ENCODE results near the gene UVRAG. TPM values are rescaled to one million over a fixed set of nuclear protein-coding genes. Genes with fewer than 3 reads are reported as not detected.

The UVRAG gene
- total and polyA plus RNA-seq, 2 of the 13 experiments (the other 11 are each of a cell fraction or from before 2014, with no cell fraction given), result 9.7 to 17.3 TPM

- TF ChIP-seq CENPT (CRISPR knock-in tag; IDR thresholded peaks at IDR 0.05; ENCODE audit: low read depth) (no peak), POLR2AphosphoS2 (IDR thresholded peaks at IDR 0.05; ENCODE audit: low read depth, low read length) (no peak), NR2F2 (IDR thresholded peaks at IDR 0.05; ENCODE audit: borderline replicate concordance, low read depth) (no peak), HNF1B (CRISPR knock-in tag; IDR thresholded peaks at IDR 0.05) (peak; percentile 38; the same call in 1 of the 2 replicates), NFATC3 (CRISPR knock-in tag; IDR thresholded peaks at IDR 0.05) (no peak), PCBP1 (IDR thresholded peaks at IDR 0.05; ENCODE audit: borderline replicate concordance, low read depth, low read length) (no peak), EP300 (IDR thresholded peaks at IDR 0.05; ENCODE audit: low read depth in 2 of 2, low read length in 2 of 2) (no peak), EP300 (CRISPR knock-in tag; IDR thresholded peaks at IDR 0.05; ENCODE audit: borderline replicate concordance) (no peak), JUND (CRISPR knock-in tag; IDR thresholded peaks at IDR 0.05) (no peak), ZNF770 (CRISPR knock-in tag; IDR thresholded peaks at IDR 0.05) (peak; percentile 95), NR3C1 (CRISPR knock-in tag; IDR thresholded peaks at IDR 0.05) (no peak), RARG (CRISPR knock-in tag; IDR thresholded peaks at IDR 0.05; ENCODE audit: low read depth) (no peak), ZFP36L2 (CRISPR knock-in tag; IDR thresholded peaks at IDR 0.05) (no peak), PAXIP1 (CRISPR knock-in tag; conservative IDR thresholded peaks at IDR 0.05) (peak; percentile 79), ZNF512B (CRISPR knock-in tag; IDR thresholded peaks at IDR 0.05; ENCODE audit: borderline replicate concordance) (no peak), ZNF773 (CRISPR knock-in tag; IDR thresholded peaks at IDR 0.05; ENCODE audit: borderline replicate concordance) (no peak), STAG1 (CRISPR knock-in tag; IDR thresholded peaks at IDR 0.05) (no peak), ZBTB38 (CRISPR knock-in tag; IDR thresholded peaks at IDR 0.05) (no peak), ZMYM3 (CRISPR knock-in tag; IDR thresholded peaks at IDR 0.05) (peak; percentile 65; the same call in 1 of the 2 replicates)
These were observed 2.4 kb upstream of the UVRAG start (continued) for GRCh38 chr11:75812542-75813040.

Measured in HepG2 (cell line).